HuH-7 (cell line): Measurements from ENCODE around the gene FAXC.

ENCODE experiments used
- DNase-seq: peaks from one replicate; pipeline ENCODE4 v3.0.0; 2011; ENCODE audit warnings: low spot score

FAXC gene

DNA sequence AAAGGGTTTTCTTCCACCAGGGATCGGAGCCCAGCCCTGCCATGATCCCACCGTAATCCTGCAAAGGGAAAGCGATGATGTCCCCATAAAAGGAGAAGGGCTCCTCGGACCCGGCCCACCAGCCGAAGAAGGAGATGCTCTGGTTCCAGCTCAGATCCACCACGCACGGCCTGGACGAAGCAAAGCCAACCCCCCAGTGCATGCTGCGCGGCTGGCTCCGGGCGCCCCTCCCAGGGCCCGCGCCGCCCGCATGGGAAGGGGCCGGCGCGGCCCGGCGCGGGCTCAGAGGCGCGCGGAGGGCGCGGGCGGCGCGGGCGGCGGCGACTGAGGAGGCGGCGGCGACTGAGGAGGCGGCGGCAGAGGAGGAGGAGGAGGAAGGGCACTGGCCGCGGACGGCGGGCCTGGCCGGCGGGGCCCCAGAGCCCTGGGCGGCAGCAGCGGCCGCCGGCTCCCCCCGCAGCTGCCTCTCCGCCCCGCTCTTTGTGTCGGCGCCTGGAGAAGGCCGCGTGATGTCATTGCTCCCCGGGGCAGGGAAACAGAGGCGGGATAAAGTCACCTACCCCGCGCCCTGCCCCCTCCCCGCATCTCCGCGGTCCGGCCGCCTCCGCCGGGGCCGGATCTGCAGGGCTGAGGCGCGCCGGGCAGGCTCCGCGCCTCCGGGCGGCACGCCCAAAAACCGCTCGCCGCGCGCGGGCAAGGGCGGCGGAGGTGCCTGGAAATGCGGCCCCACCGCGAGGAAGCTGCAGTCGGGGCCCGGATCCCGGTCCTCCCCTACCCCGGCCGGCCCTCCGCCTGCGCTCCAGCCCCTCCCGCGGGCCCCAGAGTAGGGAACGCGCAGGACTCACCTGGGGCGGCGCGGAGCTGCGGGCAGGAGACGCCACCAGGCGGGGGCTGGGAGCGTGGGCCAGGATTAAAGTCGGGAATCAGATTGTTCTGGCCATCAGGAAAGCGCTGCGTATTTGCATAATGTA, at the start of gene FAXC:
Gene FAXC, minus strand, starts transcription at position 504 of the 971 bp plus-strand sequence. Its CDS starts 302 bp downstream, at position 202.
- peak; percentile 60 for DNase-seq

DNA sequence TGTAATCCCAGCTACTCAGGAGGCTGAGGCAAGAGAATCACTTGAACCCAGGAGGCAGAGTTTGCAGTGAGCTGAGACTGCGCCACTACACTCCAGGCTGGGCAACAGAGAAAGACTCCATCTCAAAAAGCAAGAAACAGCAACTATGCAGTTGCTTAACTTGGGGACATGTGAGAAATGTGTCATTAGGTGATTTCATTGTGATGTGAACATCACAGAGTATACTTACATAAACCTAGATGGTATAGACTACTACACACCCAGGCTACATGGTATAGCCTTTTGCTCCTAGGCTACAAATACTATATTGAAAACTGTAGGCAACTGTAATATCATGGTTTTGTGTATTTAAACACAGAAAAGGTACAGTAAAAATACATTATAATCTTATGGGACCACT, 47.8 kb upstream of the FAXC start:
- DNase-seq = no peak

DNA sequence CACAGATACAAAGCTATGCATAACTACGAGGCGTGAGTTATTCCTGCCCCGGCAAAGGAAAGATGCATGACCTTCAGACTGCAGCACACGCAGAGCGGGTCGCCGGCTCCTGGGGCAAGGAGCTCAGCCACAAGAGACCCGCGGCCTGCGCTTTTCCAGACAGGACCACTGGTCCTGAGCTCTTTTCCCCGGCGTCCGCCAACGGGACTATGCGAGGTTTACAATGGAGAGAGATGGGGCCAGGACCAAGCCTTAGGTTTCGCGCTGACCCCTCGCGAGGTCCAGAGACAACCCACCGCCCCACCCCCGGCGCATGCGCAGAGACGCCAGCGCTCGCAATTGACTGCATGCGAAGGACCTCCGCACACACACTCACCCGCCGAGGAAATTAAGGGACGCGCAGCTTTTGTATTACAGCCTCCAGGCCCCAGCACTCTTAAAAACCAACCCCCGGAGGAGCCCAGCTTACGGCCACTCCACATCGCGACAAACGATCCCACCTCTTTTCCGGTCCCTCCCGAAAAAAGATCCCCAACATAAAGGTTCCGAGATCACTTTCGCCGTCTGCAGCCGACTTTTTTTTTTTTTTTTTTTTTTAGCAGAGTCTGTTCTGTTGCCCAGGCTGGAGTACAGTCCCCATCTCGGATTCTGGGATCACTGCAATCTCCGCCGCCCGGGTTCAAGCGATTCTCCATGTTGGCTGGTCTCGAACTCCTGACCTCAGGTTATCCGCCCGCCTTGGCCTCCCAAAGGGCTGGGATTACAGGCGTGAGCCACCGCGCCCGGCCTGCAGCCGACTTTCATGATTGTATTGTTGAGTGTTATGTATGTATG, 44.4 kb upstream of the FAXC start, which contains the start of gene COQ3:
Gene COQ3, minus strand, starts transcription at position 498 of the 834 bp plus-strand sequence. Its CDS starts 16 bp downstream, at position 482.
- peak; percentile 86 for DNase-seq

DNA sequence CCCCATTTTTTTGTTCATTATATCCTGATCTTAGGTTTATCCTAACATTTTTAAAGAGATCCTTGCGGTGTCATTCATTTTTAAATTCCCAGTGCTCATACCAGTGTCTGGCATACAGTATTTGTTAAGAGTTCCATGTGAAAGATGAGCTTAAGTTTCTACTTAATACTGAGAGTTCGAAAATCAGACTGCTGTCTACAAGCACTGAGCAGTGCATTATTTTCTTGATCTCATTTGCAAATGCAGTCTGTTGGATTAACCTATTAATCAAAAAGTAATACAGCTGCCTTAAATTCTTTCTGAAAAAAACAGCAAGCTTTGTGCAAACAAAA, 43.9 kb upstream of the FAXC start:
- DNase-seq = no peak

DNA sequence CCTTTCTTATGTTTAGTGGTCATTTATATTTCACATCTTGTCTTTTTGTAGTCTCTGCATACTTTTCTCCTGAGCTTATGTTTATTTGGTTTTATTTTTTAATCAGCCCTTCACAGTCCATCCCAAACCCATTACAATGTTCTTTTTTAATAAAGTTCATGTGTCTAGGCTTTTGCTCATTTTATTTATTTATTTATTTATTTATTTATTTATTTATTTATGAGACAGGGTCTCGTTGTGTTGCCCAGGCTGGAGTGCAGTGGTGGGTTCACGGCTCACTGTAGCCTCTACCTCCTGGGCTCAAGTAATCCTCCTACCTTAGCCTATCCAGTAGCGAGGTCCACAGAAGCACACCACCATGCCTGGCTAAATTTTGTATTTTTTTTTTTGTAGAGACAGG, 41.4 kb upstream of the FAXC start:
- DNase-seq = no peak

DNA sequence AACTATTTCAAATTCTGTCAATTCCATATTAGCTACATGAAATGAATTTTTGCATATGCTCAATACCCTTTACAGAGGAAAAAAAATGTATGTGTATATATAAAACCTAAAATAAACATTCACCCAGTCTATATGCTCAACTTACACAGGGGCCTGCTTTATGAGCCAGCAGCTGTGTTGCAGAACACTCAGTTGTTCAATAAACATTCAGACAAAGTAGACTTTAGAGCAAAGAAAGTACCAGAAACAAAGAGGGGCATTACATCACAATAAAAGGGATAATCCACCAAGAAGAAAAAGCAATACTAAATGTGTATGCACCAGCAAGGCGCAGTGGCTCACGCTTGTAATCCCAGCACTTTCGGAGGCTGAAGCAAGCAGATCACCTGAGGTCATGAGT, 35.0 kb upstream of the FAXC start:
- no peak for DNase-seq

DNA sequence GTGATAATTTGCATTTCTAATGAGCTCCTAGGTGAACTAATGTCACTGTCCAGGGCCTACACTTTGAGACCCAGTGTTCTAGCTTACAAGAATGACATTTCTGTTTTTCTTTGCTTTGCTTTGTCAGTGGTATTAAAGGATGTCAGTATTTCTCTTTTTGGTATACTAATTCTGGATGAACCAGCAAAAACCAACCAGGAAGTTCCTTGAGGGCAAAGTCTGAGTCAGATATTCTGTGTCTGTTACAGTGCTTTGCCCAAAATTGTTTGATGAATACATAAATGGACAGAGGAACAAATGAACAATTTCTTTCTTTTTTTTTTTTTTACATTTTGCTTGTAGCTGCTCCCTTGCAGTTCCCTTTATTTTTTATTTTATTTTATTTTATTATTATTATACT, 29.2 kb upstream of the FAXC start:
- no peak for DNase-seq

DNA sequence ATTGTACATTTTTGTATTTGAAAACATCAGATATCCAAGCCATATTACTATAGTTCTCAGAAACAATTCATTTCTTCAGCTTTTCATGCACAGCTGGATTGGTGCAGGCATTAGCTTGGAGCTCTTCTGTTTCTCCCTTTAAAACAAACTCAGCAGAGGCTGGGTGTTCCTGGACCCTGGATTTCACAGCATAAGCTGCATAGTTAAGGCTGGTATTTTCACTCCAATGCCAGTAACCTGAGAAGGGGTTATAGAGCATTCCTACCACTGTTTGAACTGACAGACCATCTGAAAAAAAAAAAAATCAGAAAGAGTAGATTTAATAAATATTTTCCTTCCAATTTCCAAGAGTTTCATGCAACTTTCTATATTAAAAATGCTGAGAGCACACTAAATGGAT, 20.1 kb upstream of the FAXC start:
- DNase-seq = no peak

DNA sequence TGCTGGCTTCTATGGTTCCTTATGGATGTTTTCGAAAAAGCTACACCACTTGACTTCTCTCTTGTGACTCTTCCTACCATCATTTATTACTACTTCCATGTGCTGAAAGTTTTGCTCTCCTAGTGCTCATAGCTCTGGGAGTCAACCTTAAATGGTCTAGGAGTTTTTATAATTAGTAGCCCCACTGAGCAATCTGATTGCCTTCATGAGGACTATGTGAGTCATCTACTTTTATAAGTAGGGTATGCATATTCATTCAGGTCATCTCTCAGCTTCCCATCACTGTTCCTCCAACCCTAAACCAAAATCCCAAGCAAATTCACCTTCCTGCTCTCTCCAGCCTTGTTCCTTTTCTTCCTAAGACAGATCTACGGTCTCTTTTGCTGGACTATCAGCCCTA, 17.4 kb upstream of the FAXC start:
- DNase-seq = no peak

DNA sequence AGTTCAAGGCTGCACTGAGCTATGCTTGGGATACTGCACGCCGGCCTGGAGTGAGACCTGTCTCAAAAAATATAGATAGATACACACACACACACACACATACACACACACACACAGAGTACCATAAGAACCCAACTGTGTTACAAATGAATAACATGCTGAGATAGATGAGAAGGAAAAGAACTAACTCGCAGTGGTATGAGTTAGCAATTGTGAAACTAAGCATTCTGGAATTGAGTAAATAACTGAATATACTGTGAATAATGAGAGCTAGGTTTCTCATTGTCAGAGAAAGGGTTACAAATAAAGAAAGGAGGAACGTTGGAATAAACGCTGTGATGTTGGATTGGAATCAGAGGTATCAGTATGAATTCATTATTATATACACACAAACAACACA, 14.6 kb upstream of the FAXC start:
- DNase-seq = no peak

DNA sequence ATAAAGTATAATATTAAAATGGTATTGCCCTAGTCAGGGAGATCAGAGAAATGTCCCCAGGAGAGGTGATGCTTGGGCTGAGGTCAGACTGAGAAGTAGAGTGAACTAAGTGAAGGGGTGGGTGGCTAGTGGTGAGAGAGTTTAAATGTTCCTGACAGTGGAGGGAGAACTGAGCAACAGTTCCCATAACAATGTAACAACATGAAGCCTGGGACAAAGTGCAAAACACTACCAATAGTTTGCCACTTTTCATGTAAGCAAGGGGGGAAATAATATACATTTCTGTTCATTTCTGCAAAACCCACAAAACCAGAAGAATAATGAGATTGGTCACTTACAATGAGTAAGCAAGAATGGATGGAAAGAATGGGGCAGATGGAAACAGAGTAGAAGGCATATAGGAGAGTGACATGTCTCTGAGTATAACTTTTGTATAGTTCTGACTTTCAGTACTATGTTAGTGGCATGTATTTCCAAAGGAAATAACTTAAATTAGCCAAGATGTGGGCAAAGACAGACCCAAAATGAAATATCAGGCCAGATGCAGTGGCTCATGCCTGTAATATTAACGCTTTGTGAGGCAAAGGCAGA, 13.3 kb upstream of the FAXC start:
- no peak for DNase-seq

DNA sequence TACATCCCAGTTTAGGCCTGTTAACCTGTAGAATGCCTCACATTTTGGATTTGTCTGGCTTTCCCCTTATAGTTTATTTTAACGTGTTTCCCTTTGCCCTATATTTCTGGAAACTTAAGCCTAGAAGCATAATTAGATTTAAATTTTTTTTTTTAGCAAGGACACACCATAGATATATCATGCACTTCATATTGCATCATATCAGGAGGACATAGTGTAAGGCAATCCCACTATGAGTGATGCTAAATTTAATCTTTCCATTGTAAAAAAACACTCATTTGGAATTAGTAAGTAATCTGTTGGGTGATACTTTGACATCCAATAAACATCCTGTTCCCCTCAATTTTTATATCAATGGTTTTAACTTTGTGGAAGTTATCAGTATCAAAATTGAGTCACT, 10.3 kb upstream of the FAXC start:
- DNase-seq = no peak

DNA sequence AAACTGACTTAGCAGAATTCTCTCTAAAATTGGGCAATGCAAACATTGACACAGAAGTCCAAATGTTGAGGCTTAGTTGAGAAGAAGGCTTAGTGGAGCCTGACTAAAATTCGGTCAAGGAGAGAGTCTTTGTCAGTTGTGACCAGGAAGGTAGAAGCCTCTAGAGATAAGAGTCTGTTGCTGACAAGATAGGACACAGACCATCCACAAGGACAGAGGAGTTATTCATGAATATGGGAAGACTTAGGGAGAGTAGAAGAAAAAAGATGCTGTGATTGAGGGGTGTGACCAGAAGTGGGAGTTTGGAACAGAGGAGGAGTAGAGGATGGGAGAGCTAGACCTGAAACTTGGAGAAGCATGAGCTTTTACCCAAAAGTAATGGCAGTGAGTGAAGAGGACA, 7.2 kb upstream of the FAXC start:
- DNase-seq = no peak

DNA sequence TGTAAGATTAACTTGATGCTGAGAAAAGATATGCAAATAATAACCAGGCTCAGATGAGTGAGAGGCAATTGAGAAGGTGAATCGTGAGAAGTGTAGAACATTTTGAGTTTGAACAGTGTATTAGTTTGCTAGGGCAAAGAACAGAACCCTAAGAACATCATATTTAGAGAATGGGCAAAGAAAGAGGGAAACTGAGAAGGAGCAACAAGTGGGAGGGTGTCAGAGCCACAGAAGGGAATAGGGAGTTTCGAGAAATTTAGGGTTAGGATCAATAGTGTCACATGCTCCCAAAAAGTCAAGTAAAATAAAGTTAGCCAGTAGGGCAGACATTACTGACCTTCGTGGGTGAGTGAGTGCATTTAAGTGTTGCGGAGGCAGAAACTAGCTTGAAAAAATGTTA, 5.5 kb upstream of the FAXC start:
- DNase-seq = no peak

DNA sequence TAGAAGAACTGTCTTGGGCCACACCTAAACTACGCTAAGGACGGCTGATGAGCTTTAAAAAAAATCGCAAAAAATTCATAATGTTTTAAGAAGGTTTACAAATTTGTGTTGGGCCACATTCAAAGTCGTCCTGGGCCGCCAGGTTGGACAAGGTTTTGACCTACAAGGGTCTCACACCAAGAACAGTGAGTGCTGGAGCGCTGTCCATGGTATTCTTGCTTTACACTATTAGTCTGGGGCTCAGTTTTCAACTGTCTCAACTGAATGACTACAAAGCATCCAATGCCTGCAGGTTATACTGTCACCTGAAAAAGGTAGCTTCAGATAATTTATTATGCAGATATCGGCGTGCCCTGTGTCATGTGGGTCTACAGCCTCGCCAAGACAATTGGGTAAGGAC, 3.7 kb upstream of the FAXC start:
- no peak for DNase-seq

DNA sequence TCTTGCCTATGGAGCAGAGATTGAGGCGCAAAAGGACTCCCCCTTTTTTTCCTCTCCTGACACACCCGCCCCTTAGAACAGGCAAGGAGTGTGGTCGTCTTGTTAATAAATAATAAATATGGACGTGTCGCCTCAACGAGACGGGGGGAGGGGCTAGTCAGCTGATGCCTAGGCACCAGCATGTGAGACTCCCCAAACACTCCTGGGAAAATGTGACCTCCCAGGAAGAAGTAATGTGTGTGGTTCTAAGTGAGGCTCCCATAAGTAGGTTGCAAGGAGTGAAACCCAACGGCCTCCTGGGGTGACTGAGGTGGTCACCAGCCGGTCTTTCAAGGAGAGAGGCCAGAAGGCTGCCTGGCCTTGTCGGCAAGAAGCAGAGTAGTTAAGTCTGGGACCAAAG, 1.1 kb upstream of the FAXC start:
- DNase-seq = no peak

DNA sequence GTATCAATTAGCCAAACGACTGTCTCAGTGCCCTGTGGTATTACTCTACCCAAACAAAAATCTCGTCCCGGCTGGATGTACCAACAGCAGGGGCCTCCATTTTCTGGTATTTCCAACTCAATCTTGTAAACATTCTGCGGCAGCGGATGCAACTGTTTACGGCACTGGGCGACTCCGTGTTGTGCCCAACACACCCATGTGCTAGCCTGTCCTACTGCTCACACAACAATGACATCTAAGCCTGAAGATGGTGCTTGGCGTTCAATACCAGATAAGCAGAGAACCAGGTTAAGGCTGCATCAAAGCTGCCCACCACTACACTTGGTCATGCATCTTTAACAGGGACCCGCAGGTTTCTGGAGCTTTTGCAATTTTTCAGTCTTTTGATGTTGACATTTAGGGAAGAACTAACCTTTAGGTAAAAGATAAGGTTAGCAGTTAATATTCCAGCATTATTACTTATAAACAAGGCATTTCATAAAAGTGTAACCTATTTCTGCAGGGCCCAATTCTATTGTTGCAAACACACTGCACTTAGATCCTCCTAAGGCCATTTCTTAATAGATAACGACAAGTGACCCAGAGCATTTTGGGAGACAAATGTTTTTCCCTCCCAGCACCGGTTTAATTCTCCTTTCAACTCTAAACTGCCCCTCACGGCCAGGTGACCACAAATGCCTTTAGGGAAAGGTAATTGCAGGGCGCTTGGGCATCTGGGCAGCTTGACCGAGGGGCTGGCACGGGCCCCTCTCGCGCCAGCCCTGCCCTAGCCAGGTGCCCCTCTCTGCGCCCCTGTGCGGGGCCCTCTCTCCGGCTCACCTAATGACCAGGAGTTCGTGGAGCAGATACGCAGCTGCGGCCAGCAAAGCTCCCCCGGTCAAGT, 945 bp downstream of the FAXC start:
- DNase-seq = no peak

DNA sequence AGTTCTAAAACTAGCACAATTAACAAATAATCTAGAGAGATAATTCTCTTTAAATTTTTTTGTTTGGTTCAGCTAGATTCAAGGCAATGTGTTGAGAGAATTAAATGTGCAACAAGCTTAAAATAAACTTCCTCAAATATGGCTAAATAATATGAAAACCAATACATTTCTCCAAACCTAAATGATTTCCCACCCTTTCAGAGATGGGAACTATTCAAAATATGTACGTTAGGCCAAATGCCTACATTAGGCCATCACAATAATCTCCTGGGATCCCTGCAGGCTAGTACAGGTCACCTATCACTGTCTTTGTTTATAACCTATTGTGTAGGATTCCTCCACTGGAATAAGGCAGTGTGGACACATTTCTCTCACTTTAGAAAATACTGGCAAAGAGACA, 1.7 kb downstream of the FAXC start:
- DNase-seq = no peak

DNA sequence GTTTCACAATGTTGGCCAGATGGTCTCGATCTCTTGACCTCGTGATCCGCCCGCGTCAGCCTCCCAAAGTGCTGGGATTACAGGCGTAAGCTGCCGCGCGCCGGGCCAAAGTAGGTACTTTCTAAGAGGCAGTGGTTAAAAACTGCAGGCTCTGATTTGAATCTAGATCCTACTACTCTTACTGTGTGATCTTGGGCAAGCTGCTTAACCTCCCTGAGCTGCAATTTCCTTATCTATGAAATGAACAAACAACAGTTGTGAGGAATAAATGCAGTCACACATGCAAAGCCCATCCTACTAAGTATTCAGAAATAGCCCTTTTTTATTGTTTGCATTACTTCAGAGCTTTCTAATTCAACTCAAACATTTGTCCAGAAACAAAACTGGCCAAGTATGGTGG, 2.9 kb downstream of the FAXC start:
- no peak for DNase-seq

DNA sequence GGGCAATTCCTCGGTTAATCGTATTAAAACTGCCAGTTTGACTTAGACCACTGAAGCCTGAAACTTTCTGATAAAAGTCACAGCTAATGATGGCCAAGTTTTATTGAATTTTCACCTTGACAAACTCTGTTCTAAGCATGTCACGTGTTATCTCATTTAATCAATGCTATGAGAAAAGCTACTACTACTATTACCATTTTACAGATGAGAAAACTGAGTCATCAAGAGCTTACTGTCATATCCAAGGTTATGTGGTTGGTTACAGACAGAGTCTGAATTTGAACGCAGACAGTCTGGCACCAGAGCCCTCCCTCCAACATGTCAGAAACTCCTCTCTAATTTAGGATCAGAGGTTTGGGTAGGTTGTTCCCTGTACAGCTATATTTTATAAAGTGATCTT, 4.3 kb downstream of the FAXC start:
- DNase-seq = no peak

DNA sequence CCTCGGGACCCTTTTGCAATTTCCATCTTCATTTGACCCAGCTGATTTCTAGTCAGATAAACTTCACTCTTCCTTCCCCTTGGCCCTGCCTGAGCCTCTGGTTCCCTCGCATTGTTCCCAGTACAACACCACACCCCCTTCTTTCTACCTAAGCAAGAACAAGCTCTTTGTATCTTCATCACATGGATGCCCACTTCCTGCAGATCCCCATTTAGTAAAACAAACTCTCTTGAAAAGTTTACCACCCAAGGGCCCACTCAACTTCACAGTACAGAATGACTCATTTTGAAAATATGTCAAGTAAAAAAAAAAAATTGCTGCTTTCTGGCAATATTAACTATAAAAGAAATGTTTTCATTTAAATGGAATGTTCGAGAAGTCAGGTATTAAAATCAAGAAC, 5.2 kb downstream of the FAXC start:
- no peak for DNase-seq
